Superior temporal gyrus (tissue), 1 donor: ENCODE measurements around the gene NFX1.
A peak's percentile ranks its signal among the peaks of the same experiment; 100 is the strongest.
"Not testable (repeated sequence)": the region's sequence is repeated elsewhere in the genome, so short reads cannot be mapped to it uniquely, and the experiment has no call there.

Experiments
- DNase-seq: peaks from one replicate; pipeline ENCODE4 v3.0.0-alpha.2; 2016; ENCODE audit errors: extremely low spot score

Gene NFX1

DNA sequence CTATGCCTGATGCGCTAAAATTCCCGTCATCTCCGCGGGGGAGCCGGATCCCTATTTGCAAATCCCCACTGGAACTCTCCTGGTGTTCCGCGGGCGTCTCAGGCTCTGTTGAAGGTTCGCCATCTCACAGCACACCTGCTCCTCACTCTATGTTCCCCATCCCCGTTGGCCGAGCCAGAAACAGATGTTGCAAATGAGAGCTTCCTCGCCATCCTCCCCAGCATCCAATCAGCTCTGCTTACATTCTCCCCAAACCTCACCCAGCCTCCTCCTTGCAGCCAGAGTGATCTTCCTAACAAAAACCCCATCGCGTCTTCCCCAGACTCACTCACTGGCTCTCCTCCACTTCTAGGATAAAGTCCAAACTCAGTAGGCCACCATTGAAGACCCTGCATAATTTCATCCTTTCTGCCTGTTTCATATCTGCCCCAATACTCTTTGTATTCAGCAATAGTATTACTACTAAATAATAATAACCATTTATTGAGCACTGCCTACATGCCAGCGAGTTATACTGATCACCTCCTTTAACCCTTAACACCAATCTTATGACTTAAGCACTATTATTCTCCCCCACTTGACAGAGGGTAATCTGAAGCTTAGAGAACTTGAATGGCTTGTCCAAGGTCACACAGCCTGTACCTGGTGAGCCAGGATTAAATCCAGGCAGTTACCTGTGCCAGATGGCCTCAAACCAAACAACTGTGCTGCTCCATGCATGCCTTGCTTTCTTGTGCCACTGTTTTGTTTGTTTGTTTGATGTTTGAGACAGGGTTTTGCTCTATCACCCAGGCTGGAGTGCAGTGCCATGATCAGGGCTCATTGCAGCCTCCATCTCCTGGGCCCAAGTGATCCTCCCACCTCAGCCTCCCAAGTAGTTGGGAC lies 98.0 kb downstream of the NFX1 start:
- DNase-seq = no peak

DNA sequence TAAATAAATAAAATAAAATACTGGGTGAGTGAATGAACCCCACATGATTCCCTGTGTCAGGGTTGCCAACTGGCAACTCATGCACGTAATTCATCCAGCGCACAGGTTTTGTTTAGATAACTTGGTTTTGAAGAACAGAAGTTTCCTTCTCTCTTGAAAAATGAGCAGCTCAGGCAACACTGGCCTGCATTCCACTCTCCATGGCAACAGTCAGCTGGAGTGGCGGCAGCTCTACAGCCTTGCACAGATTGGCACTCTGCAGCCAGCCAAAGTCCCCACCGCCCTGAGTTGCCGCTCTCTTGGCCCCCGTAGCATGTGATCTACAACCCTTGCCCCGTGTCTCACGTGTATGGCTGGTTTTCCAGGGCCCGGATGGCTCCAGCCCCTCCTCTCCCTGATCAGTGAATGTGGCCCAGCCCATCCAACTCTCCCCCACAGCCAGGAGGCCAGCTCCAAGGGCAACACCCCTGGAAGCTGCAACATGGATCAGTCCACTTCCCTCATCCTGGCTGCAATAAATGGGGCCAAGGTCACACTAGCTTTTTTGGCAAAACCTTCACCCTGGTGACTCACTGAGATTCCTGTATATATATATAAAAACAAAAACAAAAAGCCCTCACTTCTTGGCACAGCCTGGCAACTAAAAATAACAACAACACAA lies 100.9 kb downstream of the NFX1 start:
- DNase-seq = peak; percentile 51

DNA sequence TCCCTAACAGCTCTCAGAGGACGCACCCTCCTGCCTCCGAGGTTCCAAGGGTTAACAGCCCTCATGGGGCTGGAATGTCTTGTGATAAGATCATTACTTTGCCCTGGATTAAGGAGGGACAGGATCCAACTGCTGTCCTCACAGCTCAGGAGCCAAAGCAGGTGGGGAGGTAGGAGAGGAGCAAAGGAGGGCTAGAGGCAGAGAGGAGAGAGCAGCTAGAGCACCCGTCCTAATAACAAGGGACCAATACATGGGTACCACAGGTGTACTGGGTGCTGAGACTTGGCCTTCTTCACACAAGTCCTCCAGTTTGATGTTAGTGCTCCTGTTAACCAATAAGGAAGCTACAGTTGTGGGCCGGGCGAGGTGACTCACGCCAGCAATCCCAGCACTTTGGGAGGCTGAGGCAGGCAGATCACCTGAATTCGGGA lies 102.3 kb downstream of the NFX1 start:
- DNase-seq = not testable (repeated sequence)

DNA sequence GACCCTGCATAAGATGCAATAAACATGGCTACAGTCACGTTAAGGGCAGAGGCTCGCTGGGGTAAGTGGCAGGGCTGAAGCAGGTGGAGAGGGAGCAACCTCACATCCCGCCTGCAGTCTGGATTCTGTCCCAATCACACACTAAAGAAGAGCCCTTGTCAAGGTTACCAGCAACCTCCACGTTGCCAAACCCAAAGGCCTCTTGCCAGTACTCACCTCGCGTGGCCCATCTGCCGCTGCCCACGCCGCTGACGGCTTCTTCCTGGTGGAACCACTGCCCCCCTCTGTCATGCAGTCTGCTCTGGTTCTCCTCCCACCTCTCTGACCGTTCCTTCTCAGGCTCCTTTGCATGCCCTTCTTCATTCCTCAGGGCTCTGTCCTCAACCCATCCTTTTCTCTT lies 103.3 kb downstream of the NFX1 start:
- no peak for DNase-seq

DNA sequence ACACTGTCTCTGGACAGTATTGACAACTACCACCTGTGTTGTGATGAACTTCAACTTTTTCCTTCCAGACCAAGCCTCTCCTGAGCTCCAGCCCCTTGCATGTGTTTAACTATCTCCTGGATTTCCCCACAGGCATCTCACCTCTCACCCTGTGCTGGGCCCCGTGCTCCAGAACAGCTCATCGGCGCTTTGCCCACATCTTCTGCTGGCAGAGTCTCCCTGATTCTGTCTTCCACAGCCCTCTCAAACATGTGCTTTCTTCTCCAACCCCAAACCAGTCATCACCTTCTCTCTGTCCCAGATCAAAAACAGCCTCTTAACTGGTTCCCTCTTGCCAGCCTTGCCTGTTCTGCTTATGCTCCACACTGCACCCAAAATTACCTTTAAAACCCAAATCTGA lies 103.7 kb downstream of the NFX1 start:
- DNase-seq = not testable (repeated sequence)

DNA sequence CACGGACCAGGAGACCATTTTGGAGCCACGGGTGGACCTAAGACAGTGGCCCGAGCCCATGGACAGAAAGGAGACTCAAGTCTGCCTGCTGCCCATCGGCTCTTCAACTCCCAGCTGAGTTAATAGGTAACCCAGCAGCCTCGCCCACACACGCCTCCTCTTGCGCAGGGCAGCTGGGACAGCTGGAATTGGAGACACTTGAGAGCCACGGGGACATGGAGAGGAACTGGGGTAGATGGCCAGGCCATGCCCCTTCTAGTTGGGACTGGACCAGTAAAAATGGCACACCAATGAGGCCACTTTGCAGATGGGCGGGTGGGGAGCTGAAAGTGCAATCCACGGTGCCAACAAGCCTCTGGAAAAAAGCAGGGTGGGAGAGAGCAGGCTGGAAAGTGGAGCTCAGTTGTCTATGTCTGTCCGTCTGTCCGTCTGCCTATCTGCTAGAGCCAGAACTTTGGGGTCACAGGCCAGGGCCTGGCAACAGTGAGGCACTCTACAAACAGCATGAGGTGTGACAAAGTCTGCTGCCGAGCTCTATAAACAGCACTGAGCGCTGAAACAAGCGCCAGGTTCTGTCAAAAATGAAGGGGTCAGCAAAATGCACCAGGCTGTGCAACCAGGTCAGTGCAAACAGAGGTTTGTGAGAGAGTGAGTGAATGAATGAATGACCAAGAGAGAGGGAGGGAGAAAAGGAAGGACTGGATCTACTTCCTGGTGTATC lies 105.0 kb downstream of the NFX1 start:
- DNase-seq = not testable (repeated sequence)

DNA sequence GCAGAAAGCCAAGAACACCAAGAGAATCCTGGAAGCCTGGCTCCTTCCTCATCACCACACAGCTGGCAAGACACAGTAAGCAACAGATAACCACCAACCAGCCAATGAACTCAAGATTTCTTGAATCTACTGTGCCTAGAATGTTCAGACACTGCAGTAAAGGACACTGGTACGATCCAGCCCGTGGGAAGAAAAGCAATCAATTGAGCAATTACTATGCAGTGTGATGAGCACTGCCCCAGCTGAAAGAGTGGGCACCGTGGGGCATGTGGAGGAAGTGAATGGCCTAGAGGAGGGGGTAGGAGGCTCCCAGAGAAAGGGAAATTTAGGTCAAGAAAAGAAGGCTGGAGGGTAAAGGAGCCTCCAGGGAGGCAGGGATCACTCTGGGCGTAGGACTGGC lies 107.5 kb downstream of the NFX1 start:
- not testable (repeated sequence) for DNase-seq

DNA sequence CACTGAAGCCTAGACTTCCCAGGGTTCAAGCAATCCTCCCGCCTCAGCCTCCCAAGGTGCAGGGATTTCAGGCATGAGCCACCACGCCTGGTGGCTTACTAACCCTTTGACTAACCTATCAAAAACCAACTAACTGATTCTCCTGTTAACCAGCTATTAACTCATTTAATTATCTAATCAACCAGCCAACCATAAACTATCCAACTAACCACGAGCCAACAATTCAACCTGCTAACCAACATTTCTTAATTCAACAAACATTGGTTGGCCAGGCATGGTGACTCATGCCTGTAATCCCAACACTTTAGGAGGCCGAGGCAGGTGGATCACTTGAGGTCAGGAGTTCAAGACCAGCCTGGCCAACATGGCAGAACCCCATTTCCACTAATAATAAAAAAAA lies 108.7 kb downstream of the NFX1 start:
- DNase-seq = not testable (repeated sequence)

DNA sequence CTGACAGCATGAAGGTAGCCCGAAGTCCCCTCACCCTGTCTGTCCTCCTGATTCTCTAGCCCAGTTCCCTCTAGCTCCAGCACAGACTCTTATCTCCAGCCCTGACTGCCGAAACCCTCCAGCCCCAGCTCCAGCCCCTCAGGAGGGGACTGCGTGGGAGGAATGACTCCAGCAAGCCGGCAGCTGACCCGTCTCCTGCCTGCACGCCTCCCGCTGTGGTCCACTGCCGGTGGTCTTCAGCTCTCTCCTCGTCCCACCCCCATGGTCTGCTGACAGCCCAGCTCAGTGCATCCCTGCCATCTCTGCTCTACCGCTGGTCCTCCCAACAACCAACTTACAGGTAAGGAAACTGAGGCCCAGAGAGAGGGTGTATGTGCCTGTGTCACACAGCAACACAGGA lies 111.5 kb downstream of the NFX1 start:
- not testable (repeated sequence) for DNase-seq

DNA sequence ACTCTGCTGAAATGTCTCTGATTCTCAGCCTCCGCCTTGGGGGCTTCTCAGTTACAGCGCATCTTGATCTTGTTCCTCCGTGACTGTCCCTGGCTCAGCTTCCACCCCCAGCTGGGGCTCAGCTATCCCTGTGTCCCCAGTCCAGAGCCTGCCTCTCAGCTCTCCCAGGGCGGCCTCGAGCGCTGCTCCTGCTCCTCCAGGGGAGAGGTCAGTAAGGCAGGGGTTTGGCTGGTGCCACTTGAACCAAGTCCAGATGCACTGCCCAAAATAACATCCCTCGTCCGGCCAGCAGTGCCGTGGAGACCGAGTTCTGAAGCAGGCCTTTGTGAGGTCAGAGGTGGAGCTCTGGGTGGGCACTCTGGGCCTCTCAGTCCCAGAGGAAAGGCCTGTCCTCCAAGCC lies 112.1 kb downstream of the NFX1 start, which contains the start of gene AQP7:
TSS of gene AQP7 (minus strand) at position 198 of the 400 bp plus-strand sequence. CDS start 1,306 bp downstream, outside the sequence.
- not testable (repeated sequence) for DNase-seq

DNA sequence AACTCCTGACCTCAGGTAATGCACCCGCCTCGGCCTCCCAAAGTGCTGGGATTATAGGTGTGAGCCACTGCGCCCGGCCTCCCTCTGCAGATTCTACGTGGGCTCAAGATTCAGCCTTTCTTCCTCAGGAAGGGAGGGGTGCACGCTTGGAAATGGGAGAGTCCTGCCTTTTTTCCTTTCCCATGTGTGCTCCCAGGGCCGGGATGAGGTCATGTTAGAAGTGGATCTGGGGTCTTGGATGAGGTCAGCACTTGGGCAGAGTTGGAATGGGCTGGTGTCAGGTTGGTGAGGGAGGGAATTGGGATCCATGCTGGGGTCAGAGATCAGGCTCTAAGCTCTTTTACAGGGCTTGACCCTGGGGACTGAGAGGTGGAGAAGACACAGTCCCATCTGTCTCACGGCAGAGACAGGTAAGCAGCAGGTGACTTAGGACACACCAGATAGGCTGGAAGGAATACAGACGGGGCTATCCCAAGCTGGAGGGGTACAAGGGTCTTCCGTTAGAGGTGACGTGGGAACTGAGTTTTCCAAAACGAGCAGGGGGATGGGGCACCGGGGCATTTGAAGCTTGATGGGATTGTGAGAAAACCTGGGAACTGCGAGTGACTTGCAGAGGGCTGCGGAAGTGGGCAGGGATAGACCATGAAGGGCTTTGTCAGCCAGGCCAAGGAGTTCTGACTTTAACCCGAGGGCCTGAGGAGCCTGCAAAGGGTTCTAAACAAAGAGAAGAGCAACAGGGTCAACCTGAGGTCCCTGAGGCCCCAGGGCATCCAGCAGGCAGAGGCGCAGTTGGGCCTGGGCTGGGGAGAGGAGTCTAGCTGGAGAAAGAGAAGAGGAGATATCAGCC lies 113.8 kb downstream of the NFX1 start:
- no peak for DNase-seq

DNA sequence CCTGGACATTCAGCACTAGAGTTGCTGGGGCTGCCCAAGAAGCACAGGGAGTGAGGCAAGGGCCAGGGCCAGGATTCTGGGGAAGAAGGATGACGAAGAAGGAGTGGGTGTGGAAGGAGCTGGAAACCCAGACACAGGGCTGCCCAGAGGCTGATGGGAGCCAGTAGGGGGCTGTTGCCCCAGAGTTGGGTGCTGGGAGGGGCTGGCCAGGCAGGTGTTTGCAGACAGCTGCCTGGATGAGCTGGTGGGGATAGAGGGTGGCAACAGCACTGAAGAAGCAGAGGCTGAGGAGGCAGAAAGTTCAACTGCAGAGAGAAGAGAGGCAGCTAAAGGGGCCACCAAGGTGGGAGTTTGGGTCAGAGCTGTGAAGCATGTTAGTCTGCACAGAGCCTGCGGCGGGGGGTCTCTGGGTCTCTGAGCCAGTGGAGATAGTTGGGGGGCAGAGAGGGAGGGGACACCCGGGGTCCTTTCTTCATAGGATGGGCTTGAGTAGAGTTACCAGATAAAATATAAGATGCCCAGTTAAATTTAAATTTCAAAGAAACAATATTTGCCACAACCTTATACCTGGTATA lies 114.6 kb downstream of the NFX1 start:
- DNase-seq = no peak

DNA sequence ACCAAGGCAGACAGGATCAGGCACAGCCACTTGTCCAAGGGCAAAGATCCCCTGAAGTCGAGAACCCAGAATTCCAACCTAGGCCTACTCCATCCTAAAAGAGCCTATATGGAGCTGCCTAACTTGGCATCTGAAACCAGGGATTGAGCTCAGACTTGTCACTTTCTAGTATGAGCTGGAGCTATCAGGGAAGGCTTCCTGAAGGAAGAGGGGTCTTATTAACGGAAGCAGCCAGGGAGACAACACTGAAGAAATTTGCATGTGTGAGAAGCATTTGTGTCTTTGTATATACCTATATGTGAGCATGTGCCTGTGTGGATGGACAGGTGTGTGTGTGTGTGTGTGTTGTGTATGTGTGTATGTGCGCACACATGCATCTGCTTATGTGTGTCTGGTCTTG lies 116.7 kb downstream of the NFX1 start:
- DNase-seq = no peak

DNA sequence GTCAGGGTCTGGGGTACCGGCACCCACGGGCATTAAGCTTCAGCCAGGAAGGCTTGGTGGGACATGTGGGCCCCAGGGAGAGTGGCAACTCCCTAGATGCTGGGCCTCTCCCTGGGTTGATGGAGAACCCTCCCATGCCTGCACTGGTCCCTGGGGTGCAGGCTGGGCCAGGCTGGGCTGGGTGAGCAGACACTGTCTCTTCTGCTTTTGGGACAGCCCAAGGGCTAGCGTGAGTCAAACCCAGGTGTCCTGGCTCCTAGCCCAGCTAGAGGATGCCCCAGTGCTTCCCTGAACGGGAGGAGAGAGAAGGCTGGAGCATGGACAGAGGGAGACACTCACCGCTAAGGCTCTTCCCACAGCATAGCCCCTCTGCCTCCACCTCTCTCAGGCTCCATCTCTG lies 117.8 kb downstream of the NFX1 start:
- no peak for DNase-seq

DNA sequence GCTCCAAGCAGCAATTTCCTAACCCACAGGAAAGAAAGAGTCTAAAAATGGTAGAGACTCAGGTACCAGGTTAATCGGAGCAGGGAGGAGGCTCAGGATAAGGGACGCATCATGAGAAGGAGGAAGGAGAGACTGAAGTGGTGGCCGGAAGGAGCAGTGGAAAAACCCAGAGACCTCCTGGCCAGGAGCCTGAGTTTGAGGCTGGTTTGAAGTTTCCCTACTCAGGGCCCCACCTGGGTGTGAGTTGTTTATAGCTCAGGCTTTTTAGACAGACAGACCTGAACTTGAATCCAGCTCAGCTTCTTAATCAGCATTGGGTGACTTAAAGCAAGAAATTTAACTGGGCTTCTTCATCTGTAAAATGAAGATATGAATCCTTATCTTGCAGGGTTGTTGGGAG lies 124.0 kb downstream of the NFX1 start:
- DNase-seq = no peak

DNA sequence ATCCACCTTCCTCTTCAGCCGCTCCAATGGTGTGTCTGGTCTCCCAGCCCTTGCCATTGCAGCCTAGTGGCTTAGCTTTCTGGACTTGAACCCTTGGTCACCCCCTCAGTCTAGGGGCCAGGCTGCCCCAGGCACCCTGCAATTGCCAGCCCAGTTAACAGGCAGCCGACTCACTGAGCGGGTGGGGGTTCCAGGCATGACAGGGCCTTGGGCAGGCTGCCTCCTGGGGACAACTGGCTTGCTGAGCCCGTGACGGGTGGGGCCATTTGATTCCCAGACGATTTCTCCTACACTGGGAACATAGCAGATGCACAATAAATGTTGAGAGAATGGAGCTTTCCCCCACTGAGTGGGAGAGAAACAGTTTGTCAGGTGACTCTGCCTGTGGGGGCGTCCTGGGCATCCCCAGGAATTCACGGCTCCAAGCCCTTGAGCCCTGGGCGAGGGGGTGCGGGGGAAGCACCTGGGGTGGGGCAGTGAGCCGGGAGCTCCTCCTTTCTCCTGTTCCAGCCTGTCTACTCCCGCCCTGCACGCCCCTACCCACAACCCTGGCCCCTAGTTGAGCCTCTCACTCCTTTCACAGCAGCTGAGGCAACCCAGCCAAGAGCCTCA lies 124.7 kb downstream of the NFX1 start:
- no peak for DNase-seq

DNA sequence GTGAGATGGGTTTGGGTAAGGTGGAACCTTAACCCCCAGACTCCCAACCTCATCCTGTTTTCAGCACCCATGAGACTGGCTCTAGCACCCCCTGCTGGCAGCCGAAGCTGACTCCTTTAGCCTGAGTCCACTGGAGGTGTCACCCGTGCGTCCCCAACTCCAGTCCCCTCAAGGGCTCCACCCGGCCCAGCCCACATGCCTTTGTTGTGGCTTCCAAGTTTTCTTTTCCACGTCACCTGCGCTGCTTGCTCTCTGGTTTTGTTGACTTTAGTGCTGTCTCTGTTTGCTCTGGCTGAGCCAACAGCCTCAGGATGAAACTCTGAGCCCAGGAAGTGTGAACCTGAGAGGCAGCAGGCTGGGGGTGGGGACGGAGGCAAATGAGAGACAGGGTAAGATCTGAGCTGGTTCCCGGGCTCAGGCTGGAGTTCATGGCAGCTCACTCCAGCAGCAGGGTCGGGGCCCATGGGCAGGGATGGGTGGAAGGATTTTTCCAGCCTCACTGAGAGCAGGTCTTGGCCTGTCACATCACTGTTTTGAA lies 125.3 kb downstream of the NFX1 start:
- DNase-seq = peak; percentile 39

DNA sequence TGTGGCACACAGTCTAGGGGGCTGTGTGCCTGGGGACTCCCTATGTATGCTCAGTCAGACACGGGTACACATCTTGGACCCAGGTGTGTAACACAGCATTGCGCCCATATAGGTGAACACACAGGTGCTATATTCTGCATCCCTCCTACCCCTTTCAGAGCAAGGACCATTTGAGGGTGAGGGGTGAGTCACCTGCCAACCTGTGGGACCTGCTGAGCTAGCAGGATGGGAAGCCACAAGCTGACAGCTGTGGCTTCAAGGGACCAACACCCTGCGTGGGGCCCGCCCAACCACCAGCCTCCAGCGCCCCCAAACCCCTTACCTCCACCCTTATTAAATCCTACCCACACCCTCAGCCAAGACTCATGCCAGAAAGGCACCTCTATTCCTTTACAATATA lies 126.7 kb downstream of the NFX1 start:
- DNase-seq = no peak

DNA sequence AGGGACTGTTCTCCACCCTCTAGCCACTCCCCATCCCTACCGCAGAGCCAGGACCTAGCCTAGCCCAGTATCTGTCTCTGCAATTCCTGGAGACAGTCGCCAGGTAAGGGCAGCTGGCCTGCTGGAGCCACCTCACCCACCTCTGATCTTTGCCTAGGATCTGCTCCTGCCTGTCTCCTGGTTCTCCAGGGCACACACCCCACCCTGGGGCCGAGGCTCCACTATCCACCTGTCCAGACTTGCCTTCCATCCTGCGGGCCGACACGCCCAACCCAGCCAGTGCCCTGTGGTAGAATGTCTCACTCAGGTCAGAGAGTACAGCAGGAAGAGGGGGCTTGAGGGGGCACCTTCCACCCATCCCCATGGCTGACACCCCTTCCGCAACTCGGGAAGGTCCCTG lies 127.8 kb downstream of the NFX1 start:
- no peak for DNase-seq

DNA sequence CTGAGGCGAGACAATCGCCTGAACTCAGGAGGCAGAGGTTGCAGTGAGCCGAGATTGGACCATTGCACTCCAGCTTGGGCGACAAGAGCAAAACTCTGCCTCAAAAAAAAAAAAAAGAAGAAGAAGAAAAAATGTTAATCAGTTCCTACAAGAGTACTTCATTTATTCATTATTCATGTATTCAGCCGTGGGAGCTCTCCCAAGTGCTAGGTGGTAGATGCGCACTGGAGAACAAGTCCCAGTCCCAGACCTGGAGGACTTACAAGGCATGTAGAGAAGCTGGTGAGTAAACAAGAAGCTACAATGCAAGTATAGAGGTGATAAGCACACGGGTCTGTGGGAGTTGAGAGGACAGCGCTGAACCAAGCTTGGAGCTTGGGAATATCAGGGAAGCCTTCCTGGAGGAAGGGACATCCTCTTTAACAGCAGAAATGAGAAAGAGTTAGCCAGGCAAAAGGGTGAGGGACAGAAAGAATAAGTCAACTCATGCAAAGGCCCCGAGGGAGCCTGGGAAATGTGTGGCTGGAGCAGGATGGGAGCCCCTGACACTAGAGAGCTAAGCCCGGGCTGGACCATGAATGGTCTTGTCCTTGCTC lies 129.5 kb downstream of the NFX1 start:
- DNase-seq = no peak
